D341Med (cell line): Measurements from ENCODE around the gene TRMT11.
"Not testable (repeated sequence)": the region's sequence is repeated elsewhere in the genome, so short reads cannot be mapped to it uniquely, and the experiment has no call there.

ENCODE experiments used
- DNase-seq: peaks from one replicate; pipeline ENCODE4 v3.0.0; 2012; ENCODE audit warnings: low spot score

The TRMT11 gene

GRCh38 chr6:125994670-125995488, 8.5 kb downstream of the TRMT11 start:
- no peak for DNase-seq

- DNase-seq, result peak; percentile 72
These were observed 9.7 kb downstream of the TRMT11 start for GRCh38 chr6:125995972-125996580.

- DNase-seq, result no peak
These were observed 16.7 kb downstream of the TRMT11 start for GRCh38 chr6:126002755-126003679.

GRCh38 chr6:126007800-126008199, 21.5 kb downstream of the TRMT11 start:
- DNase-seq, result no peak

- DNase-seq, result no peak
These were observed 23.7 kb downstream of the TRMT11 start for GRCh38 chr6:126010040-126010439.

GRCh38 chr6:126015863-126016262, 29.5 kb downstream of the TRMT11 start:
- DNase-seq, result no peak

- no peak for DNase-seq
These were observed 30.3 kb downstream of the TRMT11 start for GRCh38 chr6:126016591-126016990.

- DNase-seq, result no peak
These were observed 31.3 kb downstream of the TRMT11 start for GRCh38 chr6:126017668-126018067.

- no peak for DNase-seq
These were observed 34.1 kb downstream of the TRMT11 start for GRCh38 chr6:126020305-126021050.

GRCh38 chr6:126023474-126023873, 37.1 kb downstream of the TRMT11 start:
- DNase-seq, result not testable (repeated sequence)

GRCh38 chr6:126026001-126026400, 39.7 kb downstream of the TRMT11 start:
- DNase-seq, result no peak

GRCh38 chr6:126027601-126028000, 41.3 kb downstream of the TRMT11 start:
- no peak for DNase-seq

GRCh38 chr6:126030045-126030444, 43.7 kb downstream of the TRMT11 start:
- DNase-seq, result no peak

GRCh38 chr6:126033696-126034095, 47.4 kb downstream of the TRMT11 start:
- peak; percentile 60 for DNase-seq

- DNase-seq, result no peak
These were observed 48.3 kb downstream of the TRMT11 start for GRCh38 chr6:126034656-126035055.

- DNase-seq, result no peak
These were observed 49.4 kb downstream of the TRMT11 start for GRCh38 chr6:126035764-126036163.

- no peak for DNase-seq
These were observed 51.9 kb downstream of the TRMT11 start for GRCh38 chr6:126038234-126038633.

GRCh38 chr6:126039284-126039683, 52.9 kb downstream of the TRMT11 start:
- DNase-seq, result no peak

- DNase-seq, result no peak
These were observed 54.1 kb downstream of the TRMT11 start for GRCh38 chr6:126040394-126040793.

GRCh38 chr6:126040826-126041225, 54.5 kb downstream of the TRMT11 start:
- DNase-seq, result no peak

- no peak for DNase-seq
These were observed 55.2 kb downstream of the TRMT11 start for GRCh38 chr6:126041516-126041915.

GRCh38 chr6:126042001-126042419, 55.7 kb downstream of the TRMT11 start:
- DNase-seq, result no peak
